IMR-90 (cell line): ENCODE data around the gene AGBL2. TPM values are rescaled to one million over a fixed set of nuclear protein-coding genes. Genes with fewer than 3 reads are reported as not detected.

Source experiments
- ATAC-seq: fragments of 200-7000 bp; cut with Tn5 transposase; 2 replicates; pipeline ENCODE4 v1.9.1; 2020; ENCODE audit warnings: low read depth, mild to moderate bottlenecking, moderate library complexity
- BruUV-seq: library from RNA; stranded (reverse); fragments of 400-500 nt; replicated peaks from 2 replicates; lab custom pipeline; 2021; lab: Mats Ljungman, UMichigan
- CTCF ChIA-PET: fragments of 300-600 bp; formaldehyde crosslinking; extraction: SDS; loops from one replicate; lab custom pipeline; 2021; ENCODE audit warnings: antibody characterized with exemption; lab: Yijun Ruan, JAX
- POLR2A ChIA-PET: fragments of 300-600 bp; sonication (Branson Sonifier 250); formaldehyde crosslinking; loops from one replicate; lab custom pipeline; 2022; ENCODE audit warnings: antibody characterized with exemption; ENCODE audit not compliant: unreplicated experiment; lab: Charles Lee
- DNase-seq: peaks from one replicate; pipeline ENCODE4 v3.0.0; 2013
- H2AFZ ChIP-seq: replicated peaks from 2 replicates; pipeline ENCODE3; 2013; ENCODE audit warnings: low read length, mild to moderate bottlenecking; ENCODE audit not compliant: poor library complexity
- H2AK5ac ChIP-seq: 2 replicates; pipeline ENCODE4 v1.6.1; 2013; ENCODE audit warnings: low read depth, low read length, inconsistent platforms
- H2AK9ac ChIP-seq: replicated peaks from 2 replicates; pipeline ENCODE3; 2013; ENCODE audit warnings: mild to moderate bottlenecking, low read depth, low read length, moderate library complexity; ENCODE audit not compliant: poor library complexity
- H2BK120ac ChIP-seq: 2 replicates; pipeline ENCODE4 v1.6.1; 2013; ENCODE audit warnings: low read depth, low read length, inconsistent platforms
- H2BK15ac ChIP-seq: 3 replicates; pipeline ENCODE4 v1.6.1; 2013; ENCODE audit warnings: low read depth, low read length, inconsistent platforms
- H2BK20ac ChIP-seq: 2 replicates; pipeline ENCODE4 v1.6.1; 2013; ENCODE audit warnings: low read depth, mild to moderate bottlenecking, inconsistent platforms, low read length, moderate library complexity
- H2BK5ac ChIP-seq: 2 replicates; pipeline ENCODE4 v1.6.1; 2013; ENCODE audit warnings: mild to moderate bottlenecking, low read depth, low read length, inconsistent platforms; ENCODE audit not compliant: poor library complexity, severe bottlenecking
- H3K14ac ChIP-seq: replicated peaks from 2 replicates; pipeline ENCODE4 v1.6.1; 2013; ENCODE audit warnings: low read depth, low read length, inconsistent platforms
- H3K18ac ChIP-seq: 2 replicates; pipeline ENCODE4 v1.6.1; 2013; ENCODE audit warnings: low read depth, low read length, control low read depth
- H3K23ac ChIP-seq: 2 replicates; pipeline ENCODE4 v1.6.1; 2013; ENCODE audit warnings: low read depth, low read length, inconsistent platforms
- H3K27ac ChIP-seq: 2 replicates; pipeline ENCODE4 v1.5.1; 2013; ENCODE audit warnings: mild to moderate bottlenecking, control low read depth, low read length; ENCODE audit not compliant: insufficient read depth
- H3K27me3 ChIP-seq: 2 replicates; pipeline ENCODE4 v1.6.1; 2013; ENCODE audit warnings: low read length; ENCODE audit not compliant: control insufficient read depth, insufficient read depth
- H3K36me3 ChIP-seq: 2 replicates; pipeline ENCODE4 v1.6.1; 2013; ENCODE audit warnings: low read length, mixed read lengths; ENCODE audit not compliant: control insufficient read depth, insufficient read depth
- H3K4ac ChIP-seq: 2 replicates; pipeline ENCODE4 v1.6.1; 2013; ENCODE audit warnings: low read depth, low read length, inconsistent platforms
- H3K4me1 ChIP-seq: 2 replicates; pipeline ENCODE4 v1.6.1; 2013; ENCODE audit warnings: low read length, mixed read lengths; ENCODE audit not compliant: control insufficient read depth, insufficient read depth
- H3K4me2 ChIP-seq: 2 replicates; pipeline ENCODE4 v1.6.1; 2013; ENCODE audit warnings: low read depth, mild to moderate bottlenecking, control low read depth, low read length, moderate library complexity
- H3K4me3 ChIP-seq: 2 replicates; pipeline ENCODE4 v1.5.1; 2013; ENCODE audit warnings: low read depth, mild to moderate bottlenecking, control low read depth, low read length, moderate library complexity; ENCODE audit not compliant: insufficient read depth
- H3K56ac ChIP-seq: 2 replicates; pipeline ENCODE4 v1.6.1; 2013; ENCODE audit warnings: low read length, inconsistent platforms; ENCODE audit not compliant: insufficient read depth; ENCODE audit errors: extremely low read depth
- H3K79me1 ChIP-seq, 2 experiments: 2 replicates each; pipeline ENCODE4 v1.6.1; 2013; ENCODE audit warnings: low read length in 2 of 2, inconsistent platforms in 1 of 2, low read depth in 1 of 2
- H3K9ac ChIP-seq: 2 replicates; pipeline ENCODE4 v1.6.1; 2013; ENCODE audit warnings: low read depth, low read length, control low read depth
- H3K9me1 ChIP-seq: 2 replicates; pipeline ENCODE4 v1.6.1; 2013; ENCODE audit warnings: low read length, inconsistent platforms; ENCODE audit not compliant: insufficient read depth
- H3K9me3 ChIP-seq: 2 replicates; pipeline ENCODE4 v1.6.1; 2013; ENCODE audit warnings: low read length; ENCODE audit not compliant: control insufficient read depth, insufficient read depth
- H4K20me1 ChIP-seq: 2 replicates; pipeline ENCODE4 v1.6.1; 2013; ENCODE audit warnings: low read length, inconsistent platforms; ENCODE audit not compliant: insufficient read depth
- H4K5ac ChIP-seq: 2 replicates; pipeline ENCODE4 v1.6.1; 2013; ENCODE audit warnings: mild to moderate bottlenecking, low read depth, low read length, control low read depth
- H4K8ac ChIP-seq, 2 experiments: 2 replicates each; pipeline ENCODE4 v1.6.1; 2013; ENCODE audit warnings: low read depth in 2 of 2, low read length in 2 of 2, control low read depth in 1 of 2, inconsistent platforms in 1 of 2
- H4K91ac ChIP-seq: 2 replicates; pipeline ENCODE4 v1.6.1; 2013; ENCODE audit warnings: low read depth, low read length, inconsistent platforms; ENCODE audit not compliant: insufficient read depth
- BHLHE40 ChIP-seq: fragments of 150-350 bp; IDR thresholded peaks from 2 replicates; pipeline ENCODE4 v1.6.1; 2016; ENCODE audit warnings: mild to moderate bottlenecking, low read depth, low read length
- CEBPB ChIP-seq: IDR thresholded peaks from 2 replicates; pipeline ENCODE4 v1.6.1; 2012; ENCODE audit warnings: low read depth, low read length, improper control_type of control experiment
- CHD1 ChIP-seq: IDR thresholded peaks from 2 replicates; pipeline ENCODE4 v1.6.1; 2012; ENCODE audit warnings: low read depth, low read length, improper control_type of control experiment
- CTCF ChIP-seq: conservative IDR thresholded peaks from 2 replicates; pipeline ENCODE4 v1.5.1; 2012; ENCODE audit warnings: mild to moderate bottlenecking, low read depth, low read length, improper control_type of control experiment
- ELK1 ChIP-seq: fragments of 150-350 bp; IDR thresholded peaks from 2 replicates; pipeline ENCODE4 v1.6.1; 2016; ENCODE audit warnings: low read depth, mild to moderate bottlenecking, low read length, moderate library complexity, borderline replicate concordance
- FOS ChIP-seq: fragments of 150-350 bp; IDR thresholded peaks from 2 replicates; pipeline ENCODE4 v1.6.1; 2016; ENCODE audit warnings: low read depth, low read length
- MAFK ChIP-seq: IDR thresholded peaks from 2 replicates; pipeline ENCODE4 v1.6.1; 2012; ENCODE audit warnings: low read depth, low read length, improper control_type of control experiment
- MAZ ChIP-seq: IDR thresholded peaks from 2 replicates; pipeline ENCODE4 v1.6.1; 2012; ENCODE audit warnings: low read depth, mild to moderate bottlenecking, low read length, improper control_type of control experiment, moderate library complexity, borderline replicate concordance
- MXI1 ChIP-seq: IDR thresholded peaks from 2 replicates; pipeline ENCODE4 v1.6.1; 2012; ENCODE audit warnings: low read depth, mild to moderate bottlenecking, low read length, moderate library complexity, borderline replicate concordance
- NFE2L2 ChIP-seq: fragments of 150-350 bp; IDR thresholded peaks from 2 replicates; pipeline ENCODE4 v1.6.1; 2016; ENCODE audit warnings: low read depth, mild to moderate bottlenecking, low read length
- POLR2A ChIP-seq: IDR thresholded peaks from 2 replicates; pipeline ENCODE4 v1.6.1; 2012; ENCODE audit warnings: mild to moderate bottlenecking, low read depth, low read length
- RAD21 ChIP-seq: IDR thresholded peaks from 2 replicates; pipeline ENCODE4 v1.6.1; 2012; ENCODE audit warnings: low read length, improper control_type of control experiment
- RCOR1 ChIP-seq: IDR thresholded peaks from 2 replicates; pipeline ENCODE4 v1.6.1; 2012; ENCODE audit warnings: mild to moderate bottlenecking, low read length, improper control_type of control experiment; ENCODE audit not compliant: insufficient replicate concordance
- RFX5 ChIP-seq: IDR thresholded peaks from 2 replicates; pipeline ENCODE4 v1.8.0; 2012; ENCODE audit warnings: low read depth, mild to moderate bottlenecking, low read length, moderate library complexity
- SMC3 ChIP-seq: fragments of 150-350 bp; IDR thresholded peaks from 2 replicates; pipeline ENCODE4 v1.6.1; 2016; ENCODE audit warnings: low read depth, mild to moderate bottlenecking, antibody characterized with exemption, low read length, moderate library complexity
- USF2 ChIP-seq: fragments of 150-350 bp; IDR thresholded peaks from 2 replicates; pipeline ENCODE4 v1.6.1; 2017; ENCODE audit warnings: mild to moderate bottlenecking, antibody characterized with exemption, low read length, low read depth
- dilution Hi-C: fragments of 300-500 bp; cut with HindIII; formaldehyde crosslinking; loops from one replicate; pipeline ENCODE4 v1.14.3; 2018; ENCODE audit warnings: low sequenced_read_pairs; ENCODE audit not compliant: unreplicated experiment
- in situ Hi-C: fragments of 300-500 bp; cut with MboI; formaldehyde crosslinking; loops from 3 replicates; pipeline ENCODE4 v1.14.3; 2019; ENCODE audit warnings: low sequenced_read_pairs, inconsistent platforms, mixed read lengths
- intact Hi-C: fragments of 100-400 bp; cut with micrococcal nuclease; formaldehyde crosslinking; loops from 2 replicates; pipeline ENCODE4 v1.10.0; 2022
- polyA plus RNA-seq, 3 experiments: library from polyadenylated mRNA; depleted of rRNA; stranded (reverse); fragments of >200 nt; gene quantifications; 2 replicates each; pipeline ENCODE4 v1.2.3, GENCODE V29; 2012; ENCODE audit warnings: low replicate concordance in 1 of 3
- total RNA-seq: library from RNA; depleted of rRNA; stranded (reverse); fragments of >200 nt; gene quantifications from 2 replicates; pipeline ENCODE4 v1.2.3, GENCODE V29; 2012

Gene AGBL2
- total and polyA plus RNA-seq, 2 of the 4 experiments (the other 2 are of a cell fraction) = 0.36 to 1.2 TPM

GRCh38 chr11:47668665-47669064 is 46.5 kb downstream of the AGBL2 start:
- CTCF ChIA-PET = interaction anchor here (0.6 kb wide), 1 partner anchor 31 kb away, joined by 3 read pairs; no protein-coding TSS in a partner anchor
- H3K23ac ChIP-seq = no peak overlapping the region
- POLR2A ChIA-PET = no interaction called here

More at GRCh38 chr11:47668665-47669064, 46.5 kb downstream of the AGBL2 start:
- H2BK15ac ChIP-seq = no peak overlapping the region
- no peak overlapping the region for H3K14ac ChIP-seq
- in situ Hi-C loops (no loop called here), intact Hi-C loops (no loop called here), dilution Hi-C loops (no loop called here)
- H3K9ac ChIP-seq = no peak overlapping the region
- no peak overlapping the region for H3K56ac ChIP-seq
- H3K4me1 ChIP-seq = peaks cover 3% of the 10 kb centered on the region; the same call in 1 of the 2 replicates
- no peak overlapping the region for H3K18ac ChIP-seq
- no peak overlapping the region for H2BK5ac ChIP-seq
- H3K4me2 ChIP-seq = no peak overlapping the region
- no peak overlapping the region for H3K27ac ChIP-seq
- H2AK5ac ChIP-seq = no peak overlapping the region
- no TSS peak for BruUV-seq
- no peaks in the 10 kb centered on the region for H3K36me3 ChIP-seq
- no peak overlapping the region for H3K4me3 ChIP-seq
- no peak overlapping the region for H4K8ac ChIP-seq
- H3K4ac ChIP-seq = no peak overlapping the region
- H2AFZ ChIP-seq = no peak overlapping the region
- no peaks in the 10 kb centered on the region for H4K20me1 ChIP-seq
- H3K79me1 ChIP-seq = no peaks in the 10 kb centered on the region
- no peak overlapping the region for H2AK9ac ChIP-seq
- TF ChIP-seq NFE2L2 (no peak), MAFK (no peak), CTCF (no peak), ELK1 (no peak), MXI1 (no peak), FOS (no peak), CEBPB (no peak), POLR2A (no peak), CHD1 (no peak), USF2 (no peak), RAD21 (no peak), BHLHE40 (no peak), MAZ (no peak), RCOR1 (no peak), RFX5 (no peak), SMC3 (no peak)
- DNase-seq = no peak
- no peaks in the 10 kb centered on the region for H3K27me3 ChIP-seq
- no peaks in the 10 kb centered on the region for H3K9me3 ChIP-seq
- no peak for ATAC-seq
- H4K91ac ChIP-seq = no peak overlapping the region
- no peak overlapping the region for H4K5ac ChIP-seq
- no peak overlapping the region for H2BK20ac ChIP-seq
- no peaks in the 10 kb centered on the region for H3K9me1 ChIP-seq
- no peak overlapping the region for H2BK120ac ChIP-seq
